Astrocyte (in vitro differentiated cells and primary cell): ENCODE results near the gene AMFR.

Experiments used
- CTCF ChIP-seq: IDR thresholded peaks from 2 replicates; pipeline ENCODE4 v1.5.1; 2011; ENCODE audit warnings: low read depth, mild to moderate bottlenecking, inconsistent platforms, low read length, moderate library complexity; ENCODE audit not compliant: insufficient read depth
- EZH2 ChIP-seq: IDR thresholded peaks from 2 replicates; pipeline ENCODE4 v1.6.1; 2012; ENCODE audit warnings: mild to moderate bottlenecking, low read length, inconsistent platforms; ENCODE audit not compliant: insufficient read depth

- TF ChIP-seq CTCF (no peak), EZH2 (no peak)
Measured at GRCh38 chr16:56347670-56348069, 77.7 kb downstream of the AMFR start.
